Left hindlimb (tissue), 1 donor: Measurements from ENCODE around the gene PDGFRB.
A peak's percentile ranks its signal among the peaks of the same experiment; 100 is the strongest.

Source experiments
- DNase-seq: peaks from one replicate; pipeline ENCODE4 v3.0.0-alpha.2; 2018

PDGFRB gene

GRCh38 chr5:150162142-150162513 is 6.5 kb upstream of the PDGFRB start:
- no peak for DNase-seq

GRCh38 chr5:150161242-150162141 is 5.8 kb upstream of the PDGFRB start:
- DNase-seq, result peak; percentile 82

- DNase-seq, result no peak
Measured at GRCh38 chr5:150160448-150161081, 4.9 kb upstream of the PDGFRB start.

- DNase-seq, result no peak
Measured at GRCh38 chr5:150159741-150160179, 4.1 kb upstream of the PDGFRB start.

GRCh38 chr5:150159031-150159430 is 3.4 kb upstream of the PDGFRB start:
- DNase-seq, result no peak

GRCh38 chr5:150158170-150158949 is 2.7 kb upstream of the PDGFRB start:
- DNase-seq, result no peak

- no peak for DNase-seq
Measured at GRCh38 chr5:150157168-150157567, 1.5 kb upstream of the PDGFRB start.

- no peak for DNase-seq
Measured at GRCh38 chr5:150156540-150156939, 895 bp upstream of the PDGFRB start.

GRCh38 chr5:150156027-150156368 is 353 bp upstream of the PDGFRB start:
- DNase-seq, result no peak

- no peak for DNase-seq
Measured at GRCh38 chr5:150154618-150155128, 972 bp downstream of the PDGFRB start.

- no peak for DNase-seq
Measured at GRCh38 chr5:150153957-150154617, 1.6 kb downstream of the PDGFRB start.

GRCh38 chr5:150153483-150153882 is 2.2 kb downstream of the PDGFRB start:
- no peak for DNase-seq

GRCh38 chr5:150152636-150153462 is 2.8 kb downstream of the PDGFRB start:
- no peak for DNase-seq

- no peak for DNase-seq
Measured at GRCh38 chr5:150149618-150150017, 6.0 kb downstream of the PDGFRB start.

GRCh38 chr5:150148117-150148927 is 7.3 kb downstream of the PDGFRB start:
- DNase-seq, result no peak

- no peak for DNase-seq
Measured at GRCh38 chr5:150147670-150148069, 8.0 kb downstream of the PDGFRB start.

GRCh38 chr5:150146862-150147601 is 8.6 kb downstream of the PDGFRB start:
- DNase-seq, result peak; percentile 77

- DNase-seq, result no peak
Measured at GRCh38 chr5:150146235-150146634, 9.4 kb downstream of the PDGFRB start.

GRCh38 chr5:150144879-150145278 is 10.8 kb downstream of the PDGFRB start:
- DNase-seq, result no peak

- no peak for DNase-seq
Measured at GRCh38 chr5:150144246-150144801, 11.3 kb downstream of the PDGFRB start.
